ENCODE results near the gene SFT2D1. TPM values are rescaled to one million over a fixed set of nuclear protein-coding genes. Genes with fewer than 3 reads are reported as not detected.

Gene SFT2D1
- total RNA-seq, 1 donor from 2014 or later: 74.1 TPM

DNA sequence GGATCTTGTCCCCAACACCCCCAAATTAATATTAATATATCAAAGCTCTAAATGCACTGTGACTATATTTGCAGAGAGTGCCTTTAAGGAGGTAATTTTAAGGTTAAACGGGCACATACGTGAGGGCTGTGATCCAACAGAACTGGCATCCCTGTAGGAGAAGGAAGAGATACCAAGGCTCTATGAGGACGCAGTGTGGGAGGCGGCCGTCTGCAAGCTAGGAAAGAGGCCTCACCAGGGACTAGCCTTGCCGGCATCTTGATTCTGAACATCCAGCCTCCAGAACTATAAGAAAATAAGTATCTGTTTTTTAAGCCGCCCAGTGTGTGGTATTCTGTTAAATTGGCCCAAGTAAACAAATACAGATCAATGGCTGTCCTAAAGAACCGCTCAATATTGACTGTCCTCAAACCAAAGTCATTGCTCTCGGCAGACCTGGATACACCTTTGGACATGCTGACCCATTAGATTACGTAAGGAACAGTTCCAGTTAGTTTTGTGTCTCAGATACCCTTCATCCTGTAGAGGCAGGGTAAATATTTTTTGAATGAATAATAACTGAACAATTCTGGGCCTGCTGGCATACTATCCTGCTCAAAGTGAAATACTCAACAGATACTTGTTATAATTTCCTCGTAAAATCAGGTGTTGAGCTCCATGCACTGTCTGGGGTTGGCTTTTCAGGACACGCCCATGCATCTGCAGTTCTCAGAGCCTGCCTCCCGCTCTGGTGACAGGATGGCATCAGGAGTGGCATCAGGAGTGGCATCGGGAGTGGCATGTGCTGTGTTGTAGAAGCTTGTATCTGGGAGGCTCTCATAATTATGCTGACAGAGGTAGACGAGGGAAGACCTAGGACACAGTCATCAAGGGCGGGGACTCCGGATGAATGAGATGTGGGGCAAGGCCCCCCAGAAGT lies 40.5 kb downstream of the SFT2D1 start:
- DNase-seq (ENCODE audit: low read depth): no peak
- peaks cover 13% of the 10 kb centered on the region for H3K27me3 ChIP-seq (ENCODE audit: control insufficient read depth, insufficient read depth, low read length)
- no peaks in the 10 kb centered on the region for H3K36me3 ChIP-seq (ENCODE audit: control insufficient read depth, insufficient read depth, low read length)
- H3K4me3 ChIP-seq (ENCODE audit: low read depth, low read length): no peak overlapping the region
- TF ChIP-seq, protein P1, sequence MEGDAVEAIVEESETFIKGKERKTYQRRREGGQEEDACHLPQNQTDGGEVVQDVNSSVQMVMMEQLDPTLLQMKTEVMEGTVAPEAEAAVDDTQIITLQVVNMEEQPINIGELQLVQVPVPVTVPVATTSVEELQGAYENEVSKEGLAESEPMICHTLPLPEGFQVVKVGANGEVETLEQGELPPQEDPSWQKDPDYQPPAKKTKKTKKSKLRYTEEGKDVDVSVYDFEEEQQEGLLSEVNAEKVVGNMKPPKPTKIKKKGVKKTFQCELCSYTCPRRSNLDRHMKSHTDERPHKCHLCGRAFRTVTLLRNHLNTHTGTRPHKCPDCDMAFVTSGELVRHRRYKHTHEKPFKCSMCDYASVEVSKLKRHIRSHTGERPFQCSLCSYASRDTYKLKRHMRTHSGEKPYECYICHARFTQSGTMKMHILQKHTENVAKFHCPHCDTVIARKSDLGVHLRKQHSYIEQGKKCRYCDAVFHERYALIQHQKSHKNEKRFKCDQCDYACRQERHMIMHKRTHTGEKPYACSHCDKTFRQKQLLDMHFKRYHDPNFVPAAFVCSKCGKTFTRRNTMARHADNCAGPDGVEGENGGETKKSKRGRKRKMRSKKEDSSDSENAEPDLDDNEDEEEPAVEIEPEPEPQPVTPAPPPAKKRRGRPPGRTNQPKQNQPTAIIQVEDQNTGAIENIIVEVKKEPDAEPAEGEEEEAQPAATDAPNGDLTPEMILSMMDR (IDR thresholded peaks at IDR 0.05; ENCODE audit: insufficient read depth, low read length, poor library complexity, severe bottlenecking): no peak

DNA sequence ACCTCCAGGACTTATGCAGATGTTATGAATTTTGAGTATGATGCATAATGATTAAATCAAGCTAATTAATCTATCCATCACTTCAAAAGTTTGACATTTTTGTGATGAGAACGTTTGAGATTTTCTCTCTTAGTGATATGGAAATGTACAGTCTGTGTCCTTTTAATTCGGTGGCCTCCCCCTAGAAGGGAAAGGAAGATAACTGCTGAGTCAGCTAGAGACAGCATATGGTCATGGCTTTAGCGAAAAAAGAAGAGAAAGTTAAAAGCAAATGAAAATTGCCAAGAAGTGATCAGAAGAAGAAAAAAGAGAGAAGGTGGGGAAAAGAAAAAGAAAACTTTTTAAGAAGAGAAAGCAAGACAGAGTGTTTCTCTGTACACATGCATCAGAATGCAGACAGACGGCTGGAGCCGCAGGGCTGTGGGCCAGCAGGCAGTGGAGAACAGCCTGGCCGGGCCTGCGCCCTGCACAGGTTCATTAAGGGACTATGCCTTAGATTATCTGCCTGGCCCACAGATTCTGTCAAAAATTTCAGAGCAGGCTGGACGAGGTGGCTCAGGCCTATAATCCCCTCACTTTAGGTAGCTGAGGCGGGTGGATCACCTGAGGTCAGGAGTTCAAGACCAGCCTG lies 41.9 kb downstream of the SFT2D1 start:
- H3K4me3 ChIP-seq (ENCODE audit: low read depth, low read length): no peak overlapping the region
- no peak for DNase-seq (ENCODE audit: low read depth)
- peaks cover 6% of the 10 kb centered on the region for H3K27me3 ChIP-seq (ENCODE audit: control insufficient read depth, insufficient read depth, low read length)
- no peaks in the 10 kb centered on the region for H3K36me3 ChIP-seq (ENCODE audit: control insufficient read depth, insufficient read depth, low read length)
- TF ChIP-seq, protein P1 (IDR thresholded peaks at IDR 0.05; ENCODE audit: insufficient read depth, low read length, poor library complexity, severe bottlenecking): no peak

DNA sequence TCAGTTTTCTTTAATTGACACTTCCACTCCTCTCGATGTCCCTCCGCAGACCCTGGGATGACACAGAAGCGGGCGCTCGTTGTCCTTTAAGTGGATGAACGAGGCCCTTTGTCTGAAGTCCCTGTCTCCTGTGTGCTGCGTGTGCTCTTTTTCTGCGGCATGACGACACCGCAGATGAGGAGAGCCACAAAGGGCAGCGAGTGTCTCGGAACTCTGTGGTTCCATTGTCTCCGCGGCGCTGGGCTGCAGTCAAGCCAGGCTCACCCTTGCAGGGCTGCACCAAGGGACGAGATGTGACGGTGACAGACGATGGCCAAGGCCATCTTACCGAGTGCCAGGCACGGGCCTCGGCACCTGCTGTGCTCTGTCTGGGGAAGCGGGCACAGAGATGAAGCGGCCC lies 44.7 kb downstream of the SFT2D1 start:
- DNase-seq (ENCODE audit: low read depth): no peak
- Histone ChIP-seq H3K36me3 (ENCODE audit: control insufficient read depth, insufficient read depth, low read length) (no peaks in the 10 kb centered on the region), H3K4me3 (ENCODE audit: low read depth, low read length) (no peak overlapping the region), H3K27me3 (ENCODE audit: control insufficient read depth, insufficient read depth, low read length) (peaks cover 6% of the 10 kb centered on the region)
- TF ChIP-seq, protein P1 (IDR thresholded peaks at IDR 0.05; ENCODE audit: insufficient read depth, low read length, poor library complexity, severe bottlenecking): no peak

DNA sequence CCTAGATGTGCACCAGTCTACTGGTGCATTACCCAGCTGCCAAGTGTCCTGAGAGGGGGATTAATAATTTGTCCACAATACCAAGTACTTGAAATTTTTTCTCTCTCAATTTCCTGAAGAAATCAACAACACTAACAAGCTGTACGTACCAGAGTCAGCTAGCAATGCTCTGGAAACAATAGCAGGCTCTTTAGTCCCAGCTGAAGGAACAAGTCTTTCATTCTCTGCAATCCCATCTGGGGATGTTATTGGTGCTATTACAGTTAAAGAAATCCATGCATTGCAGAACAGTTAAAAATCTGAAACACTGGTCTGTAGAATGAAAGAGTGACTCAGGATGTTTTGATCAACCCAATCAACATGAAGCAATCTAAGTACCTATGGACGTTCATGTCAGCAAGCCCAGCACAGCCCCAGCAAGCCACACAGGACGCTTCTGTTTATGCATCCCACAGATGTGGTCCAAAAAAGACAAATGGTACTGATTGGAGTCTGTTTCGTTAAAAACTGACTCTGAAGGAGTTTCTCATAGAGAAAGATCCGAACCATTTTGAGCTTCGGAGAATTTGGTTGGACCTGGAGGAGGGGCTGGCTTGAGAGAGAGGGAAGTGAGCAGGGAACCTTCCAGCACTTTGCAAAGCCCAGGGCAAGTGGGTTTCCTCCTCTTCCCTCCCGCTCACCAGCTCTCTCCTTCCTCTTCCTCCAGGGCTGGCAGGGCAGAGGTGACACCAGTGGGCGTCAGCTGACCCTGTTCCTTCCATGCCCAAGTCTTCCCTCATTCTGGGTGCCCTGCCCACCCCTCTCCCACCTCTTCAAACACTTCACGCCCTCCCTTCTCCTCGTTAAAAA lies 46.1 kb downstream of the SFT2D1 start:
- TF ChIP-seq, protein P1 (IDR thresholded peaks at IDR 0.05; ENCODE audit: insufficient read depth, low read length, poor library complexity, severe bottlenecking): no peak
- Histone ChIP-seq H3K4me3 (ENCODE audit: low read depth, low read length) (no peak overlapping the region), H3K27me3 (ENCODE audit: control insufficient read depth, insufficient read depth, low read length) (peaks cover 8% of the 10 kb centered on the region), H3K36me3 (ENCODE audit: control insufficient read depth, insufficient read depth, low read length) (no peaks in the 10 kb centered on the region)
- no peak for DNase-seq (ENCODE audit: low read depth)

DNA sequence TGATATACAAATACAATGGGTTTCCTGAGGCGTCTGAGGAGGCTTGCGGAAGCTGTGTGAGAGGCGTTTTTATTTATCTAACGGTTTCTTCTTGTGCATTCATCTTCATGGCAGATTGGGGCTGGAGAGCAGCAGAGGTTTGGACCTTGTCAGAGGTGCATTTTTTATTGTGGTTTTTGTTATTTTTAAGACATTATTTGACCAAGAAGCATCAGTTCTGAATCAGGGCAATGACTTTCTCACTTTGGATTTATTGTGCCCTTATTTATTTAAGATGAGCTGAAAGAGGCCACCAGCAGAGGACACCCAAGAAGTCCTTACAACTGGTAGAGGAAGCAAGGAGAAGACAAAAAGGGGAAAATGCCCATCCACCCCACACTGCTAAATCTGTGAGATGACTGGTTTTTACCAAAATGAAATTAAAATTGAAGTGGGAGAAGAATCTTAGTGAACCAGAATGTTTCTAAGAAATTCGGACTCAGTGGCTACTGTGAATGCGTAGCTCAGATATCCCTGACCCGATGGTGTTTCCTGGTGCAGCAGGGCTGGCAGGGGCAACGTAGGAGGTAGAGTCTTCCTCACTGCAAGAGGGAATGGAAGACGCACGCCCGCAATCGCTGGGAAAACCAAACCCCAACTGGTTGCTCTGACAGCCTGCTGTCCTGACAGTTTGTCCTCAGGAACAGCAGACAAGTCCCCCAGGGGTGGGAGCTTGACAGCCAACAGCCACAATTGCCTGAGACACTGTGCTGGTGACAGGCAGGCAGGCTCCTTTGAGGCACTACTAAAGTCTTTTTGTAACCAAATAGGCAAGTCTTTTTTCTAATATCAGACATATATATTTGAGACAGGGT lies 48.4 kb downstream of the SFT2D1 start:
- no peaks in the 10 kb centered on the region for H3K36me3 ChIP-seq (ENCODE audit: control insufficient read depth, insufficient read depth, low read length)
- no peak overlapping the region for H3K4me3 ChIP-seq (ENCODE audit: low read depth, low read length)
- H3K27me3 ChIP-seq (ENCODE audit: control insufficient read depth, insufficient read depth, low read length): peaks cover 8% of the 10 kb centered on the region
- TF ChIP-seq, protein P1 (IDR thresholded peaks at IDR 0.05; ENCODE audit: insufficient read depth, low read length, poor library complexity, severe bottlenecking): no peak
- DNase-seq (ENCODE audit: low read depth): no peak

All from kidney epithelial cell (primary cell).